H54 (cell line): ENCODE data around the gene MYLK.
A peak's percentile ranks its signal among the peaks of the same experiment; 100 is the strongest.
"Not testable (repeated sequence)": the region's sequence is repeated elsewhere in the genome, so short reads cannot be mapped to it uniquely, and the experiment has no call there.

Experiments
- DNase-seq: peaks from one replicate; pipeline ENCODE4 v3.0.0; 2011; ENCODE audit warnings: low spot score, mixed read lengths; ENCODE audit not compliant: insufficient read length
- FAIRE-seq: peaks from 3 replicates; lab custom pipeline; 2011; peaks lifted over from hg19 to GRCh38; lab: Jason Lieb, UNC
- POLR2A ChIP-seq: IDR thresholded peaks from 2 replicates; pipeline ENCODE4 v1.6.1; 2011; ENCODE audit warnings: low read depth, mild to moderate bottlenecking, low read length

MYLK gene

GRCh38 chr3:123884203-123884831 is at the start of gene MYLK:
Gene MYLK, minus strand, starts transcription at chr3:123884332. Its CDS starts 90,491 bp downstream, at chr3:123793841.
- DNase-seq (peak; percentile 84), FAIRE-seq (no peak)
- TF ChIP-seq POLR2A = peak; percentile 51

DNA sequence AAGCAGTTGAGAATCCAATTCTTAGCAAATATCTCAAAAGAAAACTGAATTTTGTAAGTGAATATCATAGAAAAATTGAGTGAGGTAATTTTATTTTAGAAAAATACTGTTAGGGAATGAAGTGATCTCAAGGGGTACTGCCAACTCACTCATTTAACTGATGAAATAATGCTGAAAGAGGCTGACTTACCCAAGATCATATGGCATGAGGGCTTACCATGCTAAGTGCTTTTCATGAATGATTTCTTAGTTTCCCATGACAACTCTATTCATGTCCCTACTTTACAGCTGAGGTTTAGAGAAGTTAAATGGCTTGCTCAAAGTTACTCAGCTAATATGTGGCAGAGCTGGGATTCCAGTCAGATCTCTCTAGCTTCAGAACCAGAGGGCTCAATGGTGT is 46.3 kb upstream of the MYLK start:
- no peak for TF ChIP-seq POLR2A
- FAIRE-seq = peak; percentile 11
- no peak for DNase-seq

DNA sequence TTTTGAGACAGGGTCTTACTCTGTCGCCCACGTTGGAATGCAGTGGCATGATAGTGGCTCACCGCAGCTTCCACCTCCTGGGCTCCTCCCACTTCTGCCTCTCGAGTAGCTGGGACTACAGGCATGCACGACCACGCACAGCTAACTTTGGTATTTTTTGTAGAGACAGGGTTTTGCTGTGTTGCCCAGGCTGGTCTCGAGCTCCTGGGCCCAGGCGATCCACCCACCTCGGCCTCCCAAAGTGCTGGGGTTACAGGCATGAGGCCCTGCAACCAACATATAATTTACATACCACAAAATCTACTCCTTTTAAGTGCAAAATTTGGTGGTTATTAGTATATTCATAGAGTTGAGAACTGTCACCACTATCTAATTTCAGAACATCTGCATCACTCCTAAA is 45.2 kb upstream of the MYLK start:
- DNase-seq (no peak), FAIRE-seq (no peak)
- no peak for TF ChIP-seq POLR2A

DNA sequence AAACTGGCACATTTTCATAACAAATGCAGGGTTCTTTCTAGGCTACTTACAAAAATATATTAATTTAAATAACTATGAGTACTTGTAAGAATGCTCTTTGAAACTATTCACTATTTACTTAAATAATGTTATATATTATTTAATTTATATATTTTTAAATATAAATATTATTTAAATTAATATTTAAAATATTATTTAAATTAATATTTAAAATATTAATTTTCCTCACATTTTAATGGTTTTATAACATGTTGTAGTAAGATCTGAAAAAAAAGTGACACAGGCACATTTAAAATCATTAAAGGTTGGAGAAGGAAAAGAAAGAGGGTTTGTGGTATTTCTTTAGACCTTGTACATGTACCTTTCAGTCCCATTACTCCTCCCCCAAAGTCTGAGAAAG is 42.3 kb upstream of the MYLK start:
- DNase-seq (no peak), FAIRE-seq (no peak)
- no peak for TF ChIP-seq POLR2A

GRCh38 chr3:123920868-123921267 is 36.7 kb upstream of the MYLK start:
- DNase-seq (no peak), FAIRE-seq (peak; percentile 6)
- TF ChIP-seq POLR2A = no peak

GRCh38 chr3:123920383-123920782 is 36.3 kb upstream of the MYLK start:
- DNase-seq (no peak), FAIRE-seq (peak; percentile 43)
- no peak for TF ChIP-seq POLR2A

GRCh38 chr3:123919353-123919752 is 35.2 kb upstream of the MYLK start:
- DNase-seq (no peak), FAIRE-seq (no peak)
- no peak for TF ChIP-seq POLR2A

DNA sequence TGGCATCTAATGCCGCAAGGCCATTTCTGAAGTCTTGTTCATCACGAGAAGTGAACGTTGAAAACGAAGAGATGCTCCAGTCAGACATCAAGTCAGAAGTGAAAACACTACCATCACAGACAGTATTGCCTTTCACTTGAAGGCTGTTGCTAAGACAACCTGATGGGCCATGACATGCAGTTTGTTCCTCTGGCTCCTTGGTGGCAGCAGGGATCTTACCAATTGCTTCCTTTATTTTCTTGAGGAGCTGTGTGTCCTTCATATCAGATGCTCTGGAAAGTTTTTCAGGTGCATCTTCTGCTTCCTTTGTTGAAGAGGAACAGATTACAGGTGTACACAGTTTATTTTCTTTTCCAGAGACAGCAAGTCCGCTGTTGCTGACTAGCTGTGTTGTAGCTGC is 30.7 kb upstream of the MYLK start:
- no peak for TF ChIP-seq POLR2A
- FAIRE-seq (peak; percentile 62), DNase-seq (no peak)

DNA sequence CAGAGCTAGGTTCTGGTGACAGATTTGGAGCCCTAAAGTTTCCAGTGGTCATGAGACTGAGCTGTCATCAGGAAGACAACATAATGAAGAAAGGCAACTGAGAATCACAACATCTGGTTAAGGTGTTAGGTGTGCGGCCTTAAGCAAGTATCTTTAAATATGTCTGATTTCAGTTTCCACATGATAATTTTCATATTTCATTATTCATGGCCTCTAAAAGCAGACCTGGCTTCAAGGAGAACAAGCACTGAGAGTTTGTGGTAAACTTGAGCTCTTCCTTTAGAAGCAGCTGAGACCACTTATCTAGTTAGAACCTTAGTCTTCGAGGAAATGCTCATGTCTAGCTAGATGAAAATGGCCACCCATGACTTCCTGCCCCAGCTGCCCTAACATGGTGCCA is 25.7 kb upstream of the MYLK start:
- no peak for FAIRE-seq
- no peak for TF ChIP-seq POLR2A
- no peak for DNase-seq

- DNase-seq (no peak), FAIRE-seq (no peak)
- no peak for TF ChIP-seq POLR2A
Observed at GRCh38 chr3:123907720-123908119, 23.6 kb upstream of the MYLK start.

- DNase-seq (no peak), FAIRE-seq (no peak)
- no peak for TF ChIP-seq POLR2A
Observed at GRCh38 chr3:123899300-123899865, 15.3 kb upstream of the MYLK start.

DNA sequence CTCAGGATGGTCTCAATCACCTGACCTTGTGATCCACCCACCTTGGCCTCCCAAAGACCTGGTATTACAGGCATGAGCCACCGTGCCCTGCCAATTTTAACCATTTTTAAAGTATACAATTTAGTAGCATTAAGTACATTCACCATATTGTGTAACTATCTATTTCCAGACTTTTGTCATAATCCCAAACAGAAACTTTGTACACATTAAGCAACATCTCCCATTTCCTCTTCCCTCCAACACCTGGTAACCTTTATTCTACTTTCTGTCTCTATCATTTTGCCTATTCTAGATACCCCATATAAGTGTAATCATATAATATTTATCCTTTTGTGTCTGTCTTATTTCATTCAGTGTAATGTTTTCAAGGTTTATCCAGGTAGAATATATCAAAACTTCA is 8.9 kb upstream of the MYLK start:
- FAIRE-seq (no peak), DNase-seq (no peak)
- no peak for TF ChIP-seq POLR2A

DNA sequence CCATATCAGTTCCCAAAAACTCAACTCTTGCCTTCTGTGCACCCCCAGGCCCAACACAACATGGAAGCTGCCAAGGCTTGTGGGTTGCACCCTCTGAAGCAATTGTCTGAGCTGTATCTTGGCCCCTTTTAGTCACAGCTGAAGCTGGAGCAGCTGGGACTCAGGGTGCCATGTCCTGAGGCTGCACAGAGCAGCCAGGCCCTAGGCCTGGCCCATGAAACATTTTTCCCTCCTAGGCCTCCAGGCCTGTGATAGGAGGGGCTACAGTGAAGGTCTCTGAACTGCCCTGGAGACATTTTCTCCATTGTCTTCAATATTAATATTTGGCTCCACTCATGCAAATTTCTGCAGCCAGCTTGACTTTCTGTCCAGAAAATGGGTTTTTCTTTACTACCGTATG is 8.1 kb upstream of the MYLK start:
- DNase-seq = no peak
- no peak for FAIRE-seq
- no peak for TF ChIP-seq POLR2A

DNA sequence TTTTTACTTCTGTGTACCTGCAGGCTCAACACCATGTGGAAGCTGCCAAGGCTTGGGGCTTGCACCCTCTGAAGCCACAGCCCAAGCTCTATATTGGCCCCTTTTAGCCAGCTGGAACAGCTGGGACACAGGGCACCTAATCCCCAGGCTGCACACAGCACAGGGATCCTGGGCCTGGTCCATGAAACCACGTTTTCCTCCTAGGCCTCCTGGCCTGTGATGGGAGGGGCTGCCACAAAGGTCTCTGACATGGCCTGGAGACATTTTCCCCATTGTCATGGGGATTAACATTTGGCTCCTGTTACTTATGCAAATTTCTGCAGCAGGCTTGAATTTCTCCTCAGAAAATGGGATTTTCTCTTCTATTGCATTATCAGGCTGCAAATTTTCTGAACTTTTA is 6.9 kb upstream of the MYLK start:
- FAIRE-seq, DNase-seq: not testable (repeated sequence)

- DNase-seq, FAIRE-seq: not testable (repeated sequence)
Observed at GRCh38 chr3:123890162-123890561, 6.0 kb upstream of the MYLK start.
